A549 treated with AZD2906 at 1 μM for 4 hours (cell line): Measurements from ENCODE around the gene CIAO3. TPM values are rescaled to one million over a fixed set of nuclear protein-coding genes. Genes with fewer than 3 reads are reported as not detected.

Experiments used
- total RNA-seq: library from RNA; stranded (reverse); fragments of 200-300 nt; extraction: Qiagen RNA extraction; gene quantifications from 5 replicates; pipeline ENCODE4 v1.2.3, GENCODE V29; 2022

Gene CIAO3
- 22.4 to 33.1 TPM (median 30.0 TPM) in 5 replicates for total RNA-seq

GRCh38 chr16:740764-741505 is at the start of gene CIAO3:
TSS of gene CIAO3 (minus strand) at chr16:740997. CDS start at chr16:740985, 12 bp downstream.

GRCh38 chr16:788399-789126 is 47.8 kb upstream of the CIAO3 start, which contains the start of gene CHTF18:
TSS of gene CHTF18 (plus strand) at chr16:788620. CDS start at chr16:788685, 65 bp downstream.

GRCh38 chr16:787978-788398 is 47.2 kb upstream of the CIAO3 start, which contains the start of gene RPUSD1:
TSS of gene RPUSD1 (minus strand) at chr16:788381. CDS start at chr16:787737, 644 bp downstream.

GRCh38 chr16:760545-761343 is 19.9 kb upstream of the CIAO3 start, which contains the start of gene MSLN:
TSS of gene MSLN (plus strand) at chr16:760734. CDS start at chr16:762681, 1,947 bp downstream.

GRCh38 chr16:726438-727290 is 14.1 kb downstream of the CIAO3 start, which contains the start of the genes CCDC78 and HAGHL:
TSS of gene CCDC78 (minus strand) at chr16:726443. CDS start at chr16:726367, 76 bp downstream.
TSS of gene HAGHL (plus strand) at chr16:727106. CDS start at chr16:727510, 404 bp downstream.

GRCh38 chr16:720990-721764 is 19.6 kb downstream of the CIAO3 start, which contains the start of gene ANTKMT:
TSS of gene ANTKMT (plus strand) at chr16:721146. CDS start at chr16:721275, 129 bp downstream.

GRCh38 chr16:714558-715476 is 26.0 kb downstream of the CIAO3 start, which contains the start of gene METRN:
TSS of gene METRN (plus strand) at chr16:715118. CDS start at chr16:715290, 172 bp downstream.

GRCh38 chr16:705431-706188 is 35.2 kb downstream of the CIAO3 start, which contains the start of gene FBXL16:
TSS of gene FBXL16 (minus strand) at chr16:705801. CDS start at chr16:697405, 8,396 bp downstream.

GRCh38 chr16:684071-684794 is 56.6 kb downstream of the CIAO3 start, which contains the start of gene JMJD8:
TSS of gene JMJD8 (minus strand) at chr16:684334. CDS start at chr16:684319, 15 bp downstream.

GRCh38 chr16:679814-680624 is 60.8 kb downstream of the CIAO3 start, which contains the start of gene STUB1:
TSS of gene STUB1 (plus strand) at chr16:680410. CDS start at chr16:680526, 116 bp downstream.

Other genes with a start within 250 kb of the CIAO3 start
- 40.4 to 75.7 TPM (median 67.9 TPM) in 5 replicates for gene CAPN15, start 213.3 kb downstream of the CIAO3 start, total RNA-seq
- gene PRR35, start 180.6 kb downstream of the CIAO3 start, total RNA-seq: 0.08 to 0.28 TPM (median 0.26 TPM) in 5 replicates
- gene NHLRC4, start 174.0 kb downstream of the CIAO3 start, total RNA-seq: 0.18 to 0.30 TPM (median 0.23 TPM) in 5 replicates
- 28.4 to 42.0 TPM (median 39.2 TPM) in 5 replicates for gene PIGQ, start 171.0 kb downstream of the CIAO3 start, total RNA-seq
- gene RAB40C, start 150.9 kb downstream of the CIAO3 start, total RNA-seq: 14.1 to 20.1 TPM (median 19.5 TPM) in 5 replicates
- gene WFIKKN1, start 110.0 kb downstream of the CIAO3 start, total RNA-seq: 0.04 to 0.17 TPM (median 0.12 TPM) in 5 replicates
- 79.9 to 151 TPM (median 141 TPM) in 5 replicates for gene METTL26, start 104.7 kb downstream of the CIAO3 start, total RNA-seq
- gene MCRIP2, start 99.2 kb downstream of the CIAO3 start, total RNA-seq: 18.0 to 45.7 TPM (median 39.2 TPM) in 5 replicates
- gene WDR90, start 91.6 kb downstream of the CIAO3 start, total RNA-seq: 13.8 to 27.0 TPM (median 22.9 TPM) in 5 replicates
- 64.8 to 96.0 TPM (median 88.4 TPM) in 5 replicates for gene RHOT2, start 72.9 kb downstream of the CIAO3 start, total RNA-seq
- 0.50 to 1.5 TPM (median 1.3 TPM) in 5 replicates for gene RHBDL1, start 65.3 kb downstream of the CIAO3 start, total RNA-seq
- 84.5 to 130 TPM (median 121 TPM) in 5 replicates for gene STUB1, start 60.6 kb downstream of the CIAO3 start, total RNA-seq
- 67.4 to 83.2 TPM (median 83.1 TPM) in 5 replicates for gene JMJD8, start 56.7 kb downstream of the CIAO3 start, total RNA-seq
- gene WDR24, start 50.6 kb downstream of the CIAO3 start, total RNA-seq: 3.9 to 6.6 TPM (median 6.2 TPM) in 5 replicates
- gene FBXL16, start 35.2 kb downstream of the CIAO3 start, total RNA-seq: 15.0 to 21.8 TPM (median 15.8 TPM) in 5 replicates
- 66.1 to 228 TPM (median 216 TPM) in 5 replicates for gene METRN, start 25.9 kb downstream of the CIAO3 start, total RNA-seq
- gene ANTKMT, start 19.9 kb downstream of the CIAO3 start, total RNA-seq: 28.7 to 63.4 TPM (median 61.2 TPM) in 5 replicates
- gene CCDC78, start 14.6 kb downstream of the CIAO3 start, total RNA-seq: 3.4 to 6.3 TPM (median 5.2 TPM) in 5 replicates
- gene HAGHL, start 13.9 kb downstream of the CIAO3 start, total RNA-seq: 17.6 to 20.2 TPM (median 18.6 TPM) in 5 replicates
- 2.9 to 3.7 TPM (median 3.1 TPM) in 5 replicates for gene MSLN, start 19.7 kb upstream of the CIAO3 start, total RNA-seq
- gene RPUSD1, start 47.4 kb upstream of the CIAO3 start, total RNA-seq: 34.4 to 58.3 TPM (median 53.4 TPM) in 5 replicates
- gene CHTF18, start 47.6 kb upstream of the CIAO3 start, total RNA-seq: 14.5 to 32.9 TPM (median 24.5 TPM) in 5 replicates
- gene GNG13, start 59.7 kb upstream of the CIAO3 start, total RNA-seq: not detected in 5 replicates
- gene LMF1, start 230.0 kb upstream of the CIAO3 start, total RNA-seq: 7.0 to 11.2 TPM (median 9.4 TPM) in 5 replicates
- gene SOX8, start 240.8 kb upstream of the CIAO3 start, total RNA-seq: 1.9 to 3.6 TPM (median 3.0 TPM) in 5 replicates